HG03575 (cell line): ENCODE data around the gene HLA-DQB1.
A peak's percentile ranks its signal among the peaks of the same experiment; 100 is the strongest.
"Not testable (repeated sequence)": the region's sequence is repeated elsewhere in the genome, so short reads cannot be mapped to it uniquely, and the experiment has no call there.

Source experiments
- ATAC-seq: cut with Tn5 transposase; IDR thresholded peaks from one replicate; pipeline ENCODE4 v1.9.1; 2021; ENCODE audit not compliant: unreplicated experiment, insufficient number of reproducible peaks, low FRiP score; ENCODE audit errors: extremely low read depth

The HLA-DQB1 gene

GRCh38 chr6:32666420-32667300 lies at the start of gene HLA-DQB1:
Gene HLA-DQB1, minus strand, starts transcription at chr6:32666657. Its CDS starts 50 bp downstream, at chr6:32666607.
- ATAC-seq, result no peak

DNA sequence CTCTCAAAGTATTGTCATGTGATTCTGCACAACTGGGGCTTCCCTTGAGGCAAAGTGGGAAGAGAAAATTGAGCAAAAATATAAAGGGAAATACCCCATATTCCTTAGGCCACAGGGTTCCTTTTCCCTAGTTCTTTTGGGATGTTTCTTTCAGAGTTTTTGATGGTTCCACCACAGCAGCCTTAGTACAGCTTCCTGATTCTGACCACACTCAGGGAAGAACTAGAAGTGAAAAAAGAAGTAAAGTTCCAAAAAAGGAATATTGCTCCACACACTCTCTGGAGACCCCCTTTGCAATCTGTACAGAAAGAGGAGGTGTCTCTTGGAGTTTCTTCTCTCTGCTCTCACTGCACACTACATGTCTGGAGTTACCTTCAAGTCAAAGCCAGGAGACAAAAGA lies 46.8 kb upstream of the HLA-DQB1 start:
- ATAC-seq, result no peak

- ATAC-seq, result no peak
Measured at GRCh38 chr6:32709625-32710024, 43.2 kb upstream of the HLA-DQB1 start.

DNA sequence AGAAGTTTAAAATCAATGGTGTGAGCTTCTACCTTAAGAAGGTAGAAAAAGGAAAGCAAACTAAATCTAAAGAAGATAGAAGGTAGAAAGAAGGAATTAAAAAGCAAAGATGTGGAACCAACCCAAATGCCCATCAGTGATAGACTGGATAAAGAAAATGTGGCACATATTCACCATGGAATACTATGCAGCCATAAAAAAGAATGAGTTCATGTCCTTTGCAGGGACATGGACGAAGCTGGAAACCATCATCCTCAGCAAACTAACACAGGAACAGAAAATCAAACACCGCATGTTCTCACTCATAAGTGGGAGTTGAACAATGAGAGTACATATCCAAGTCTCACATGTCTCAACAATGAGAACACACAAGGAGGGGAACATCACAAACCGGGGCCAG lies 38.7 kb upstream of the HLA-DQB1 start:
- ATAC-seq, result not testable (repeated sequence)

- no peak for ATAC-seq
Measured at GRCh38 chr6:32703347-32703746, 36.9 kb upstream of the HLA-DQB1 start.

DNA sequence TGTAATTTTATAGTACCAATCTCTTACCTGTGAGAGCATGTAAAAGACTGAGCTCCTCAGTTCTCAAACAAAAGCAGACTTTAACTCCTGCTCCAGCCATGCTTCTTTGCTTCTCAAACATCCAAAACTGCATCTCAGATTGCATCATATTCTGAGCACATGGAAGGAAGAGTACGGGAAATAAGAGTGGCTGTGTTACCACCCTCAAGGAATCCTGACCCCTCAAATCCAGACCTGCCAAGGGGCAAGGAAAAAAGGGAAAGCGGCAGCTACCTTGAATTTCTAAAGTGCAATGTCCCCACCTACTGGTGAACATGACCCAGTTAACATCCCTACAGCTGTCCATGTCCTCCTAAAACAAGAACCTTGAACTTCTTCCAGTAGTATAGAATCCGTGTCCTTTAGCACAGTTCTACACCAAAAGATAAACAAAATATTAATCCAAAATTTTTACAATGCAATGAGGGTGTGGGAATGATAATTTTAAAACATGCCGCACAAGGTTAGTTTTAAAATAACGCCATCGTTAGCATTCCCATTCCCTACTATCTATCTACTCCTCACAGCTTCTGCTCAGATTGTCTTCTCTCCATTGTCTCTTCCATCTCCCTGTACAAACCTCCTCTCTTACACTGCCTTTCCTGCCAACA lies 34.1 kb upstream of the HLA-DQB1 start:
- no peak for ATAC-seq

DNA sequence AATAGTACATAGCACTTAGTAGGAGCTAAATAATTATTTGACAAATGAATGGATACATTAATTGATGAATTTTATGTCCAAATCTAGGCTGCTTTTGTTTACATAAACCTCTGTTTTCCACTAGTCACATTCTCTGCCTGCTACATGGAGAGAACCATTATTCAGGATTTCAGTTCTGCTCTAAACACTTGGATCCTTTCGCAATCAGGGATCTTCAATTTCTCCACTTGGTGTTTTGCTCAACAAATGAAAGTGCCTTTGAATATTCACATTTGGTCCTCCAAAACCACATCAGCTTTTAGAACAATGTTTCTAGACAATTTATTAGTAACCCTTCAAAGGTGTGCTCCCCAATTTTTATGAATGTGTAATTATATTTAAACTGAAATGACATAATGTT lies 30.6 kb upstream of the HLA-DQB1 start:
- no peak for ATAC-seq

DNA sequence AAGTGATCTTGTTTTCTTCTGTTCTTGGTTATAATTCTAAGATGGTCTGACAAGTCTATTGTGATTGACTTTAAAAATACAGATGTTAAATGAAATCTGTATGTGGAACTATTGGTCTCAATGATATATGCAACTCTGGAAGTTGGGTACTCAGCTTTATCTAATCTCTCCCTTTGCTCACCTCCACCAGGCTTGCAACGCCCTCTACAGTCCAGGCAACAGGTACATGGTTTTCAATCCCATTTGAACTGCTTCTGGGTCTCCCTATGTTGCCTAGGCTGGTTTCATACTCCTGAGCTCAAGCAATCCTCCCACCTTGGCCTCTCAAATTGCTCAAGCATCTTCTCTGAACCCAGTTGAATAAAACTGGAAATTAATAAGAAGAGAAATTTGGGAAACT lies 25.6 kb upstream of the HLA-DQB1 start:
- ATAC-seq, result no peak

DNA sequence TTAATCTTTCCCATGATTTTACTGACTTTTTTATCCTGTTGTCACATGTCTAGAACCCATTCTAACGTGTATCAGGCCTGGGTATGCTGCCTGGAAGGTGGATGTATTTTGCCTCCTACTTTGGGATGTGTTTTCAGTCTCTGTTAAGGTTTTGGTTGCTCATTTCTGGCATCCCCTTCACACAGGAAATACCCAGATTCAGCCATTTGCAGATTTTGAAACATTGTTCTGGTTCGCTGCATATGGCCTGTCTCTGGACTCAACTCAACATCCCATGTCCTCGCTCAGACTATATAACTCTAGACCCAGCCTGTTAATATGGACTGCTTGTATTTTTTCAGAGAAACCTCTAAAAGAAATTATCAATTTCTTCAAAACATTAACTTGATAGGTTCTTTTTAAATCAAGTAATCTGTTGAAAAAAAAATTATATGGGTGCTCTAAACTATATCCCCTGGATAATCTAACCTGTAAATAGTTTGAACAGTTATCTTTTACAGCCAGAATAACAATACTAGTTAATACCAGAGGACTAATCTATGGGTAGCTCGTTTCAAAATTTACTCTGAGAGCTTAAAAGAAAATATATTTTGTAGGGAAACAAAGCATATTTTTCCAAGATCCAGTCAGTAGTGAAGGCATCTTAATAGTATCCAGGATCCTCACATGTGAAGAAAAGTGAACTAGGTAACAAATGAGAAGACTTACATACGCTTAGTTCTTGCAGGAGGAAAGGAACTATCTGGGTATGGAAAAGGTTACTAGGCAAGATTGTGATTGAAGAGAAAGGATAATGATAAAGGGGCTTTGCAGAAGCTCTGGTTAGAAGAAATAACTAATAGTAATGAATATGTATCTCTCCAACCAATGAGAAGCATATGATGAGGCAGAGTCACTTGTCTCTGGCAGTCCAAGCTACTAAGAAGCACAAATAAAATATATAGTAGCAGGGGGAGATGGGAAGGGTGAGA lies 23.4 kb upstream of the HLA-DQB1 start:
- ATAC-seq, result no peak

GRCh38 chr6:32685603-32686002 lies 19.1 kb upstream of the HLA-DQB1 start:
- ATAC-seq, result peak; percentile 51

GRCh38 chr6:32684246-32684645 lies 17.8 kb upstream of the HLA-DQB1 start:
- no peak for ATAC-seq

GRCh38 chr6:32680055-32680454 lies 13.6 kb upstream of the HLA-DQB1 start:
- no peak for ATAC-seq

DNA sequence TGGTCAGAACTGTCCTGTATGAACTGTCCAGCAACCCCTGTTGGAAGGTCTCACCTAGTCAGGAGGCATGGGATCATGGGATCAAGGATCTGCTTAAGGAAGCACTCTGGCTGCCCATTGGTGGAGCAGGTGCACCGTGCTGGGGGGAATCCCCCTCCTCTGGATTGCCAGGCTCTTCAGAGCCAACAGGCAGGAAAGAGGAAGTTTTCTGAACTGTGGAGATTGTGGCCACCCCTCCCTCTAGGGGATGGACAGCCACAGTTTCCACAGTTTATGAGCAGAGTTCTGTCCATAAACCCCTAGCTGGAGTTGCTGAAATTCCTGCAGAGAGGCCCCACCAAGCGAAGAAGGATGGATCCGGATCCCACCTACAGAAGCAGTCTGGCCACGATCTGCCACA lies 13.0 kb upstream of the HLA-DQB1 start:
- ATAC-seq, result no peak

- ATAC-seq, result not testable (repeated sequence)
Measured at GRCh38 chr6:32674123-32674522, 7.7 kb upstream of the HLA-DQB1 start.

- not testable (repeated sequence) for ATAC-seq
Measured at GRCh38 chr6:32671908-32672307, 5.5 kb upstream of the HLA-DQB1 start.

DNA sequence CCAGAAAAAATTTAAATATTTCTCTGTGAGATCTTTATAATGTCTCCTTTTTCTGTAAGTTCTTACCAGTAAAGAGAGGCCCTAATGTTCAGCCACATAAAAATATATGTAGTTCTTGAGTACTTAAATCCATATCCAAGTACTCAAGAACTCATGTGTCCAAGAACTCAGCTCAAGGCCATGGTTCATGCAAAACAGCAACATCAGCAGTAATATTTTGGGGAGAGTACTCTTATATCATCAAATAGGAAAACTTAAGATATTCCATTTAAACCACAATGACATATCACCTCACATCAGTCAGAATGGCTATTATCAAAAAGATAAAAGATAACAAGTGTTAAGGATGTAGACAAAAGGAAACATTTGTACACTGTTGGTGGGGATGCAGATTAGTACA lies 3.4 kb upstream of the HLA-DQB1 start:
- ATAC-seq, result no peak

DNA sequence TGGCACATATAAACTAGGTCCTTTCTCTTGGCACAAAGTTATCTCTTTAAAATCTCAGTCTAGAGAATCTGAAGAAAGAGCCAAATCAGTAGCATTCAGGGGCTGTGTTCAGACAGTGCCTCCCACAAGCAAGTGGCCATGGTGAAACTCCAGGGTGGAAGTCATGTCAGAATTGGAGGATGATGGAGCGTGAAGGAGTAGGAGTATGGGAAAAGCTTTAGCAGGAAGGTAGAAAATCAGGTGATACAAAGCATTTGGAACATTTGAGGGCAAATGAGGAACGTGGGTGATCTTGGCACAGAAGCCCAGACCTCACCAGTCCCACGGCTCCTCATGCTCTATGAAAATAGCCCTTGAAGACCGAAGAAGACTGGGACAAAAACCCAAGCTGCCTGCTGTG lies 2.8 kb upstream of the HLA-DQB1 start:
- no peak for ATAC-seq

- peak; percentile 61 for ATAC-seq
Measured at GRCh38 chr6:32668226-32668747, 1.8 kb upstream of the HLA-DQB1 start.

- ATAC-seq, result no peak
Measured at GRCh38 chr6:32665661-32666060, 796 bp downstream of the HLA-DQB1 start.
